ENCODE results near the gene S100A2.

Gene S100A2

GRCh38 chr1:153565529-153566374, at the start of gene S100A2:
TSS of gene S100A2 (minus strand) at chr1:153565844. CDS start at chr1:153563877, 1,967 bp downstream.
- DNase-seq: no peak

GRCh38 chr1:153615406-153615805, 49.8 kb upstream of the S100A2 start:
- DNase-seq: no peak

- DNase-seq: no peak
Observed at GRCh38 chr1:153614906-153615305, 49.3 kb upstream of the S100A2 start.

- DNase-seq: no peak
Observed at GRCh38 chr1:153614189-153614900, 48.7 kb upstream of the S100A2 start.

- DNase-seq: no peak
Observed at GRCh38 chr1:153613406-153613805, 47.8 kb upstream of the S100A2 start.

- DNase-seq: no peak
Observed at GRCh38 chr1:153612755-153613331, 47.2 kb upstream of the S100A2 start, which contains the start of gene S100A16. TSS of gene S100A16 (minus strand) at chr1:153613137. CDS start at chr1:153608151, 4,986 bp downstream.

GRCh38 chr1:153612111-153612754, 46.6 kb upstream of the S100A2 start:
- no peak for DNase-seq

GRCh38 chr1:153611356-153611755, 45.7 kb upstream of the S100A2 start:
- no peak for DNase-seq

GRCh38 chr1:153610811-153611301, 45.2 kb upstream of the S100A2 start:
- DNase-seq: no peak

GRCh38 chr1:153610334-153610733, 44.7 kb upstream of the S100A2 start:
- no peak for DNase-seq

GRCh38 chr1:153609585-153609907, 43.9 kb upstream of the S100A2 start:
- no peak for DNase-seq

- no peak for DNase-seq
Observed at GRCh38 chr1:153608742-153609584, 43.3 kb upstream of the S100A2 start.

GRCh38 chr1:153608089-153608682, 42.5 kb upstream of the S100A2 start:
- DNase-seq: no peak

- no peak for DNase-seq
Observed at GRCh38 chr1:153607381-153607780, 41.7 kb upstream of the S100A2 start.

GRCh38 chr1:153606194-153606593, 40.5 kb upstream of the S100A2 start:
- no peak for DNase-seq

GRCh38 chr1:153602749-153603148, 37.1 kb upstream of the S100A2 start:
- no peak for DNase-seq

GRCh38 chr1:153599847-153600246, 34.2 kb upstream of the S100A2 start:
- no peak for DNase-seq

GRCh38 chr1:153598309-153599172, 32.9 kb upstream of the S100A2 start:
- no peak for DNase-seq

- no peak for DNase-seq
Observed at GRCh38 chr1:153597206-153597605, 31.6 kb upstream of the S100A2 start.

GRCh38 chr1:153592748-153593147, 27.1 kb upstream of the S100A2 start:
- no peak for DNase-seq

GRCh38 chr1:153588482-153588881, 22.8 kb upstream of the S100A2 start:
- no peak for DNase-seq
